SK-N-SH (cell line): Measurements from ENCODE around the gene CACNG4. TPM values are rescaled to one million over a fixed set of nuclear protein-coding genes. Genes with fewer than 3 reads are reported as not detected.

Experiments used
- CTCF ChIA-PET: fragments of 300-600, 350-600 bp; formaldehyde crosslinking; extraction: SDS; loops from one replicate; lab custom pipeline; 2021; lab: Yijun Ruan, JAX
- POLR2A ChIA-PET: fragments of 350-600 bp; sonication (Branson Sonifier 250); formaldehyde crosslinking; extraction: SDS; loops from one replicate; lab custom pipeline; 2020; ENCODE audit warnings: antibody characterized with exemption, inconsistent platforms; lab: Yijun Ruan, JAX
- DNase-seq: peaks from one replicate; pipeline ENCODE4 v3.0.0; 2012
- H2AFZ ChIP-seq: fragments of 200-600 bp; sonication (generic); 2 replicates; pipeline ENCODE4 v1.8.1; 2016; ENCODE audit warnings: antibody characterized with exemption, mild to moderate bottlenecking, low read depth
- H3F3A ChIP-seq: fragments of 200-600 bp; sonication (generic); replicated peaks from 2 replicates; pipeline ENCODE3; 2016; ENCODE audit warnings: antibody characterized with exemption, mild to moderate bottlenecking; ENCODE audit not compliant: insufficient read depth
- H3K27ac ChIP-seq, 2 experiments: fragments of 200-500 bp in 1 of 2; fragments of 200-600 bp in 1 of 2; sonication (Bioruptor generic) in 1 of 2; sonication (generic), shearing (Covaris generic) in 1 of 2; 2 replicates each; pipeline versions ENCODE4 v1.5.1 to v1.6.1; 2014 to 2016; ENCODE audit warnings: low read depth in 2 of 2, inconsistent platforms in 1 of 2, low read length in 1 of 2, mild to moderate bottlenecking in 1 of 2, mixed read lengths in 1 of 2
- H3K27me3 ChIP-seq: fragments of 200-600 bp; sonication (generic), shearing (Covaris generic); 2 replicates; pipeline ENCODE4 v1.6.1; 2016; ENCODE audit warnings: mixed run types; ENCODE audit not compliant: insufficient read depth
- H3K36me3 ChIP-seq, 2 experiments: fragments of 200-500 bp in 1 of 2; fragments of 200-600 bp in 1 of 2; sonication (Bioruptor generic) in 1 of 2; sonication (generic) in 1 of 2; replicated peaks in 1 of 2; 2 replicates each; pipeline versions ENCODE3 to v1.5.1; 2014 to 2016; ENCODE audit warnings: low read length in 1 of 2, mild to moderate bottlenecking in 1 of 2; ENCODE audit not compliant: insufficient read depth in 2 of 2, control insufficient read depth in 1 of 2
- H3K4me1 ChIP-seq, 2 experiments: fragments of 200-500 bp in 1 of 2; fragments of 200-600 bp in 1 of 2; sonication (Bioruptor generic) in 1 of 2; sonication (generic), shearing (Covaris generic) in 1 of 2; 2 replicates each; pipeline versions ENCODE4 v1.5.1 to v1.6.1; 2014 to 2016; ENCODE audit warnings: low read depth in 1 of 2, low read length in 1 of 2, mixed run types in 1 of 2; ENCODE audit not compliant: insufficient read depth in 2 of 2, control insufficient read depth in 1 of 2
- H3K4me2 ChIP-seq: fragments of 200-600 bp; sonication (generic), shearing (Covaris generic); 2 replicates; pipeline ENCODE4 v1.6.1; 2017; ENCODE audit warnings: mixed run types
- H3K4me3 ChIP-seq, 2 experiments: fragments of 200-500 bp in 1 of 2; fragments of 200-600 bp in 1 of 2; sonication (Bioruptor generic) in 1 of 2; sonication (generic), shearing (Covaris generic) in 1 of 2; 2 replicates each; pipeline versions ENCODE4 v1.5.1 to v1.8.1; 2014 to 2016; ENCODE audit warnings: low read depth in 2 of 2, inconsistent platforms in 1 of 2, low read length in 1 of 2, mild to moderate bottlenecking in 1 of 2, mixed read lengths in 1 of 2, moderate library complexity in 1 of 2
- H3K79me2 ChIP-seq: fragments of 200-600 bp; sonication (generic); 2 replicates; pipeline ENCODE4 v1.8.1; 2017; ENCODE audit warnings: mild to moderate bottlenecking; ENCODE audit not compliant: insufficient read depth
- H3K9ac ChIP-seq: fragments of 200-600 bp; sonication (generic); 2 replicates; pipeline ENCODE4 v1.6.1; 2017; ENCODE audit warnings: mixed run types
- H3K9me2 ChIP-seq: fragments of 200-600 bp; sonication (generic); 2 replicates; pipeline ENCODE4 v1.6.1; 2017; ENCODE audit warnings: mixed run types
- H3K9me3 ChIP-seq: fragments of 200-600 bp; sonication (generic); 2 replicates; pipeline ENCODE4 v1.6.1; 2017; ENCODE audit warnings: mixed run types, mild to moderate bottlenecking, moderate library complexity
- H4K20me1 ChIP-seq: fragments of 200-600 bp; sonication (generic); 2 replicates; pipeline ENCODE4 v1.6.1; 2017; ENCODE audit warnings: mild to moderate bottlenecking, mixed run types; ENCODE audit not compliant: insufficient read depth
- CHD2 ChIP-seq: fragments of 150-350 bp; IDR thresholded peaks from 2 replicates; pipeline ENCODE4 v1.6.1; 2018; ENCODE audit warnings: low read length; ENCODE audit not compliant: partially characterized antibody
- EP300 ChIP-seq, 2 experiments: IDR thresholded peaks; 2 replicates each; pipeline versions ENCODE4 v1.4.0 to v1.6.1; 2012; ENCODE audit warnings: borderline replicate concordance in 1 of 2, low read depth in 1 of 2, low read length in 1 of 2
- FOSL2 ChIP-seq: IDR thresholded peaks from 2 replicates; pipeline ENCODE4 v1.4.0; 2012; ENCODE audit warnings: low read depth, mild to moderate bottlenecking, moderate library complexity, borderline replicate concordance
- FOXJ3 ChIP-seq: sonication (generic); formaldehyde crosslinking; IDR thresholded peaks from 2 replicates; pipeline ENCODE4 v1.5.1; 2020; ENCODE audit warnings: mild to moderate bottlenecking, missing genetic modification reagents
- FOXM1 ChIP-seq: IDR thresholded peaks from 2 replicates; pipeline ENCODE4 v1.4.0; 2012; ENCODE audit warnings: low read depth, mild to moderate bottlenecking
- GATA2 ChIP-seq: sonication (generic); formaldehyde crosslinking; IDR thresholded peaks from 2 replicates; pipeline ENCODE4 v1.5.0; 2020; ENCODE audit warnings: mild to moderate bottlenecking, missing genetic modification reagents
- JUND ChIP-seq: IDR thresholded peaks from 2 replicates; pipeline ENCODE4 v1.4.0; 2012
- MEF2A ChIP-seq: IDR thresholded peaks from 2 replicates; pipeline ENCODE4 v1.4.0; 2012; ENCODE audit warnings: low read depth, borderline replicate concordance
- MXI1 ChIP-seq: IDR thresholded peaks from 2 replicates; pipeline ENCODE4 v1.6.1; 2012; ENCODE audit warnings: mild to moderate bottlenecking, low read depth, low read length, improper control_type of control experiment
- NFIC ChIP-seq: IDR thresholded peaks from 2 replicates; pipeline ENCODE4 v1.4.0; 2012; ENCODE audit warnings: borderline replicate concordance
- PBX3 ChIP-seq: IDR thresholded peaks from 2 replicates; pipeline ENCODE4; 2012
- RAD21 ChIP-seq: IDR thresholded peaks from 2 replicates; pipeline ENCODE4 v1.6.1; 2012; ENCODE audit warnings: mild to moderate bottlenecking, low read length
- RCOR1 ChIP-seq: fragments of 150-350 bp; IDR thresholded peaks from 2 replicates; pipeline ENCODE4 v1.6.1; 2017; ENCODE audit warnings: antibody characterized with exemption, low read length
- SIN3A ChIP-seq: IDR thresholded peaks from 2 replicates; pipeline ENCODE4 v1.6.1; 2012; ENCODE audit warnings: low read depth, mild to moderate bottlenecking, low read length, moderate library complexity, borderline replicate concordance
- TEAD4 ChIP-seq: IDR thresholded peaks from 2 replicates; pipeline ENCODE4 v1.4.0; 2012; ENCODE audit warnings: mild to moderate bottlenecking, borderline replicate concordance; ENCODE audit not compliant: insufficient read depth
- WGBS: methylation state at CpG from one replicate; pipeline ENCODE4 v1.1.6; 2017; ENCODE audit warnings: low lambda C conversion rate; 5-methylcytosine and 5-hydroxymethylcytosine counted together
- polyA plus RNA-seq, 3 experiments: library from polyadenylated mRNA; depleted of rRNA; stranded (reverse); fragments of >200 nt; gene quantifications; 2 replicates each; pipeline ENCODE4 v1.2.3, GENCODE V29; 2012

Gene CACNG4
- polyA plus RNA-seq, 1 of the 3 experiments (the other 2 are of a cell fraction): 13.2 TPM

GRCh38 chr17:66976379-66976663, 11.8 kb downstream of the CACNG4 start (continued):
- TF ChIP-seq PBX3: no peak
- TF ChIP-seq, all 33 proteins: peak for 0

GRCh38 chr17:66976781-66977201, 12.3 kb downstream of the CACNG4 start:
- CTCF ChIA-PET: interaction anchor here (0.9 to 2.4 kb wide), 7 partner anchors 10 to 182 kb away, joined by 3 to 16 read pairs (median 5); no protein-coding TSS in a partner anchor
- H4K20me1 ChIP-seq: 0 out of 2 replicates have a peak, but pooled peaks cover 7% of the 10 kb centered on the region
- H3K27me3 ChIP-seq: no peaks in the 10 kb centered on the region
- POLR2A ChIA-PET: interaction anchor here (0.5 to 10.4 kb wide), 6 partner anchors 10 to 166 kb away, joined by 3 to 125 read pairs (median 8); no protein-coding TSS in a partner anchor
- no peak overlapping the region for H3K4me3 ChIP-seq
- H2AFZ ChIP-seq: no peak overlapping the region
- no peak overlapping the region for H3K4me2 ChIP-seq
- WGBS: 75% methylated on average over 9 of the region's 11 CpGs
- H3K27ac ChIP-seq: peak overlapping the region in 1 of 2 experiments; percentile 95; a peak in 2 of 4 replicates
- no peaks in the 10 kb centered on the region for H3K79me2 ChIP-seq
- DNase-seq: peak; percentile 67
- H3K9me3 ChIP-seq: no peaks in the 10 kb centered on the region
- peaks cover 4% of the 10 kb centered on the region for H3F3A ChIP-seq
- TF ChIP-seq MEF2A (no peak), RAD21 (peak; percentile 21; the same call in 1 of the 2 replicates), CHD2 (peak; percentile 23)
- H3K4me1 ChIP-seq: peaks cover 5 to 76% of the 10 kb centered on the region in 2 experiments; a peak in 3 of 4 replicates
- no peaks in the 10 kb centered on the region for H3K9me2 ChIP-seq
- H3K9ac ChIP-seq: no peak overlapping the region
- no peaks in the 10 kb centered on the region for H3K36me3 ChIP-seq

- H3K36me3 ChIP-seq: no peaks in the 10 kb centered on the region
- ChIA-PET CTCF (interaction anchor here (0.7 to 2.4 kb wide), 10 partner anchors 8 to 250 kb away, joined by 3 to 16 read pairs (median 4); no protein-coding TSS in a partner anchor), POLR2A (interaction anchor here (0.6 to 10.4 kb wide), 12 partner anchors 9 to 179 kb away, joined by 3 to 125 read pairs (median 3); partner anchors contain the start of gene CACNG4)
- H3K4me1 ChIP-seq: peaks cover 5 to 73% of the 10 kb centered on the region in 2 experiments; a peak in 3 of 4 replicates
- WGBS: 81% methylated on average over 19 of the region's 19 CpGs
- H3K4me3 ChIP-seq: no peak overlapping the region
- no peak overlapping the region for H2AFZ ChIP-seq
- H3K27ac ChIP-seq: peak overlapping the region in 1 of 2 experiments; percentile 95; a peak in 2 of 4 replicates
- no peak overlapping the region for H3K9ac ChIP-seq
- H3K9me3 ChIP-seq: no peaks in the 10 kb centered on the region
- DNase-seq: peak; percentile 85
- H3K4me2 ChIP-seq: no peak overlapping the region
- TF ChIP-seq FOSL2: no peak
- peak; percentile 93 for TF ChIP-seq MXI1
- TF ChIP-seq FOXJ3: peak; percentile 81
- TF ChIP-seq TEAD4: no peak
- TF ChIP-seq FOXM1: no peak
- peak; percentile 86 for TF ChIP-seq CHD2
- TF ChIP-seq NFIC: no peak
- peak; percentile 19; the same call in 1 of the 2 replicates for TF ChIP-seq RAD21
- peak; percentile 73 for TF ChIP-seq RCOR1
- no peak for TF ChIP-seq SIN3A
- no peak for TF ChIP-seq JUND
- TF ChIP-seq GATA2 (CRISPR knock-in tag): peak; percentile 92
- peak in 1 of 2 experiments; percentile 90; a peak in 2 of 4 replicates for TF ChIP-seq EP300 (IDR thresholded peaks at IDR 0.05; ENCODE audit: borderline replicate concordance in 1 of 2, low read depth in 1 of 2, low read length in 1 of 2)
- 0 out of 2 replicates have a peak, but pooled peaks cover 7% of the 10 kb centered on the region for H4K20me1 ChIP-seq
- H3F3A ChIP-seq: peaks cover 4% of the 10 kb centered on the region
- H3K27me3 ChIP-seq: no peaks in the 10 kb centered on the region
- H3K79me2 ChIP-seq: no peaks in the 10 kb centered on the region
- no peaks in the 10 kb centered on the region for H3K9me2 ChIP-seq
Measured at GRCh38 chr17:66978514-66979061, 14.1 kb downstream of the CACNG4 start.
